ENCODE data around the gene BRMS1. TPM values are rescaled to one million over a fixed set of nuclear protein-coding genes. Genes with fewer than 3 reads are reported as not detected.

The BRMS1 gene
- total and polyA plus RNA-seq, 10 of the 15 experiments (the other 5 are each of a cell fraction or from before 2014, with no cell fraction given): 2.1 to 85.3 (median 48.5) TPM

DNA sequence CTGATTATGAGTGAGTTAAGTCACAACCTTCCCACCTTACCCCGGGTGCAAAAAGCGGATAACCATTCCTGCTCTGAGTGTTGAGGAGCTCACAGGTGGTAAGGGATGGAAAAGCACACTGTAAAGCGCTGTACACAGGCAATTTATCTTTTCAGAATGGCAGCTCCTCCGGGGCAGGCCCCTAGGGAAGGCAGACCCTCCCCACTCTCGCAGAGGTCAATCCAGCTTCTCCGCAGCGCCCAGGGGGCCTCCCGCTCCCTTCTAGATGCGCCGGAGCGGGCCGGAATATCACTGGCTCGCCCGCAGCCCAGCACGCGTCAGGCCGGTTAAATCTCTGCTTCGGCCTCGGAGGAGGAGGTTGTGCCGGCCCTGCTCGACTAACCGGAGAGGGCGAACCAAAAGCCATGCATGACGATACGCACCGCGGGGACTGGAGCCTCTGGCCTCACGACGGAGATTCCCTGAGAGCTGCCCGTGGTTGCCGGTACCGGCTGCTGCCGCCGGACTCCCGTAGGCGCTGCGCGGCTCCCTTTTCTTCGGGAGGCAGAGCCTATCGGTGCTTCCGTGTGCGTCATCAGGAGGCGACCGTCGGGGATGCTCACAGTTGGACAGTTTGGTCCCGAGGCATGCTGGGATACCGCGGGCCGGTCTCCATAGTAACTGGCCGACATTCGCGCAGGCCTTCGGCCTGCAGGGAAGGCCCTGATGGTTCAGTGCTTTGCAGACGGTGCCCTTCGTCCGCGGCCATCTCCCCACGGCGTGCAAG is at the start of gene BRMS1 (continued):
- no peak for TF ChIP-seq EED (IDR thresholded peaks at IDR 0.05; ENCODE audit: low read depth)
- TF ChIP-seq CBFB (IDR thresholded peaks at IDR 0.05; ENCODE audit: low read depth): peak; percentile 60
- TF ChIP-seq ESRRA (IDR thresholded peaks at IDR 0.05; ENCODE audit: low read length): no peak
- peak; percentile 83; the same call in 1 of the 2 replicates for TF ChIP-seq PML (IDR thresholded peaks at IDR 0.05; ENCODE audit: low read length)
- TF ChIP-seq POU2F2 (IDR thresholded peaks at IDR 0.05; ENCODE audit: borderline replicate concordance, low read depth, low read length): peak; percentile 84; the same call in 2 of the 3 replicates
- TF ChIP-seq, protein P1, sequence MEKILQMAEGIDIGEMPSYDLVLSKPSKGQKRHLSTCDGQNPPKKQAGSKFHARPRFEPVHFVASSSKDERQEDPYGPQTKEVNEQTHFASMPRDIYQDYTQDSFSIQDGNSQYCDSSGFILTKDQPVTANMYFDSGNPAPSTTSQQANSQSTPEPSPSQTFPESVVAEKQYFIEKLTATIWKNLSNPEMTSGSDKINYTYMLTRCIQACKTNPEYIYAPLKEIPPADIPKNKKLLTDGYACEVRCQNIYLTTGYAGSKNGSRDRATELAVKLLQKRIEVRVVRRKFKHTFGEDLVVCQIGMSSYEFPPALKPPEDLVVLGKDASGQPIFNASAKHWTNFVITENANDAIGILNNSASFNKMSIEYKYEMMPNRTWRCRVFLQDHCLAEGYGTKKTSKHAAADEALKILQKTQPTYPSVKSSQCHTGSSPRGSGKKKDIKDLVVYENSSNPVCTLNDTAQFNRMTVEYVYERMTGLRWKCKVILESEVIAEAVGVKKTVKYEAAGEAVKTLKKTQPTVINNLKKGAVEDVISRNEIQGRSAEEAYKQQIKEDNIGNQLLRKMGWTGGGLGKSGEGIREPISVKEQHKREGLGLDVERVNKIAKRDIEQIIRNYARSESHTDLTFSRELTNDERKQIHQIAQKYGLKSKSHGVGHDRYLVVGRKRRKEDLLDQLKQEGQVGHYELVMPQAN (conservative IDR thresholded peaks at IDR 0.05): peak; percentile 96
- peak; percentile 98 for TF ChIP-seq SIN3A (IDR thresholded peaks at IDR 0.05; ENCODE audit: low read depth, low read length)
- TF ChIP-seq, protein P2, sequence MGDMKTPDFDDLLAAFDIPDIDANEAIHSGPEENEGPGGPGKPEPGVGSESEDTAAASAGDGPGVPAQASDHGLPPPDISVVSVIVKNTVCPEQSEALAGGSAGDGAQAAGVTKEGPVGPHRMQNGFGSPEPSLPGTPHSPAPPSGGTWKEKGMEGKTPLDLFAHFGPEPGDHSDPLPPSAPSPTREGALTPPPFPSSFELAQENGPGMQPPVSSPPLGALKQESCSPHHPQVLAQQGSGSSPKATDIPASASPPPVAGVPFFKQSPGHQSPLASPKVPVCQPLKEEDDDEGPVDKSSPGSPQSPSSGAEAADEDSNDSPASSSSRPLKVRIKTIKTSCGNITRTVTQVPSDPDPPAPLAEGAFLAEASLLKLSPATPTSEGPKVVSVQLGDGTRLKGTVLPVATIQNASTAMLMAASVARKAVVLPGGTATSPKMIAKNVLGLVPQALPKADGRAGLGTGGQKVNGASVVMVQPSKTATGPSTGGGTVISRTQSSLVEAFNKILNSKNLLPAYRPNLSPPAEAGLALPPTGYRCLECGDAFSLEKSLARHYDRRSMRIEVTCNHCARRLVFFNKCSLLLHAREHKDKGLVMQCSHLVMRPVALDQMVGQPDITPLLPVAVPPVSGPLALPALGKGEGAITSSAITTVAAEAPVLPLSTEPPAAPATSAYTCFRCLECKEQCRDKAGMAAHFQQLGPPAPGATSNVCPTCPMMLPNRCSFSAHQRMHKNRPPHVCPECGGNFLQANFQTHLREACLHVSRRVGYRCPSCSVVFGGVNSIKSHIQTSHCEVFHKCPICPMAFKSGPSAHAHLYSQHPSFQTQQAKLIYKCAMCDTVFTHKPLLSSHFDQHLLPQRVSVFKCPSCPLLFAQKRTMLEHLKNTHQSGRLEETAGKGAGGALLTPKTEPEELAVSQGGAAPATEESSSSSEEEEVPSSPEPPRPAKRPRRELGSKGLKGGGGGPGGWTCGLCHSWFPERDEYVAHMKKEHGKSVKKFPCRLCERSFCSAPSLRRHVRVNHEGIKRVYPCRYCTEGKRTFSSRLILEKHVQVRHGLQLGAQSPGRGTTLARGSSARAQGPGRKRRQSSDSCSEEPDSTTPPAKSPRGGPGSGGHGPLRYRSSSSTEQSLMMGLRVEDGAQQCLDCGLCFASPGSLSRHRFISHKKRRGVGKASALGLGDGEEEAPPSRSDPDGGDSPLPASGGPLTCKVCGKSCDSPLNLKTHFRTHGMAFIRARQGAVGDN (IDR thresholded peaks at IDR 0.05): peak; percentile 35; the same call in 1 of the 2 replicates
- TF ChIP-seq BMI1 (IDR thresholded peaks at IDR 0.05; ENCODE audit: borderline replicate concordance): peak; percentile 90
- TF ChIP-seq, protein P3, sequence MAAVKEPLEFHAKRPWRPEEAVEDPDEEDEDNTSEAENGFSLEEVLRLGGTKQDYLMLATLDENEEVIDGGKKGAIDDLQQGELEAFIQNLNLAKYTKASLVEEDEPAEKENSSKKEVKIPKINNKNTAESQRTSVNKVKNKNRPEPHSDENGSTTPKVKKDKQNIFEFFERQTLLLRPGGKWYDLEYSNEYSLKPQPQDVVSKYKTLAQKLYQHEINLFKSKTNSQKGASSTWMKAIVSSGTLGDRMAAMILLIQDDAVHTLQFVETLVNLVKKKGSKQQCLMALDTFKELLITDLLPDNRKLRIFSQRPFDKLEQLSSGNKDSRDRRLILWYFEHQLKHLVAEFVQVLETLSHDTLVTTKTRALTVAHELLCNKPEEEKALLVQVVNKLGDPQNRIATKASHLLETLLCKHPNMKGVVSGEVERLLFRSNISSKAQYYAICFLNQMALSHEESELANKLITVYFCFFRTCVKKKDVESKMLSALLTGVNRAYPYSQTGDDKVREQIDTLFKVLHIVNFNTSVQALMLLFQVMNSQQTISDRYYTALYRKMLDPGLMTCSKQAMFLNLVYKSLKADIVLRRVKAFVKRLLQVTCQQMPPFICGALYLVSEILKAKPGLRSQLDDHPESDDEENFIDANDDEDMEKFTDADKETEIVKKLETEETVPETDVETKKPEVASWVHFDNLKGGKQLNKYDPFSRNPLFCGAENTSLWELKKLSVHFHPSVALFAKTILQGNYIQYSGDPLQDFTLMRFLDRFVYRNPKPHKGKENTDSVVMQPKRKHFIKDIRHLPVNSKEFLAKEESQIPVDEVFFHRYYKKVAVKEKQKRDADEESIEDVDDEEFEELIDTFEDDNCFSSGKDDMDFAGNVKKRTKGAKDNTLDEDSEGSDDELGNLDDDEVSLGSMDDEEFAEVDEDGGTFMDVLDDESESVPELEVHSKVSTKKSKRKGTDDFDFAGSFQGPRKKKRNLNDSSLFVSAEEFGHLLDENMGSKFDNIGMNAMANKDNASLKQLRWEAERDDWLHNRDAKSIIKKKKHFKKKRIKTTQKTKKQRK (IDR thresholded peaks at IDR 0.05; ENCODE audit: low read depth, low read length): 0 out of 2 replicates have a peak, but pooled peaks have one; percentile 5
- TF ChIP-seq, protein P4, sequence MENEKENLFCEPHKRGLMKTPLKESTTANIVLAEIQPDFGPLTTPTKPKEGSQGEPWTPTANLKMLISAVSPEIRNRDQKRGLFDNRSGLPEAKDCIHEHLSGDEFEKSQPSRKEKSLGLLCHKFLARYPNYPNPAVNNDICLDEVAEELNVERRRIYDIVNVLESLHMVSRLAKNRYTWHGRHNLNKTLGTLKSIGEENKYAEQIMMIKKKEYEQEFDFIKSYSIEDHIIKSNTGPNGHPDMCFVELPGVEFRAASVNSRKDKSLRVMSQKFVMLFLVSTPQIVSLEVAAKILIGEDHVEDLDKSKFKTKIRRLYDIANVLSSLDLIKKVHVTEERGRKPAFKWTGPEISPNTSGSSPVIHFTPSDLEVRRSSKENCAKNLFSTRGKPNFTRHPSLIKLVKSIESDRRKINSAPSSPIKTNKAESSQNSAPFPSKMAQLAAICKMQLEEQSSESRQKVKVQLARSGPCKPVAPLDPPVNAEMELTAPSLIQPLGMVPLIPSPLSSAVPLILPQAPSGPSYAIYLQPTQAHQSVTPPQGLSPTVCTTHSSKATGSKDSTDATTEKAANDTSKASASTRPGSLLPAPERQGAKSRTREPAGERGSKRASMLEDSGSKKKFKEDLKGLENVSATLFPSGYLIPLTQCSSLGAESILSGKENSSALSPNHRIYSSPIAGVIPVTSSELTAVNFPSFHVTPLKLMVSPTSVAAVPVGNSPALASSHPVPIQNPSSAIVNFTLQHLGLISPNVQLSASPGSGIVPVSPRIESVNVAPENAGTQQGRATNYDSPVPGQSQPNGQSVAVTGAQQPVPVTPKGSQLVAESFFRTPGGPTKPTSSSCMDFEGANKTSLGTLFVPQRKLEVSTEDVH (IDR thresholded peaks at IDR 0.05; ENCODE audit: low read depth, partially characterized antibody): peak; percentile 76
- TF ChIP-seq, protein P5, sequence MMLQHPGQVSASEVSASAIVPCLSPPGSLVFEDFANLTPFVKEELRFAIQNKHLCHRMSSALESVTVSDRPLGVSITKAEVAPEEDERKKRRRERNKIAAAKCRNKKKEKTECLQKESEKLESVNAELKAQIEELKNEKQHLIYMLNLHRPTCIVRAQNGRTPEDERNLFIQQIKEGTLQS (IDR thresholded peaks at IDR 0.05; ENCODE audit: borderline replicate concordance, extremely low read depth, low read depth, low read length): peak; percentile 93

All from GM12878 (cell line).